K562 (cell line): ENCODE results near the gene KCNJ10. TPM values are rescaled to one million over a fixed set of nuclear protein-coding genes. Genes with fewer than 3 reads are reported as not detected.
A peak's percentile ranks its signal among the peaks of the same experiment; 100 is the strongest.

Experiments used
- CHD2 ChIP-seq: IDR thresholded peaks from 2 replicates; pipeline ENCODE4 v1.6.1; 2011; ENCODE audit warnings: low read depth, low read length
- CTCF ChIP-seq, 3 experiments: IDR thresholded peaks in 2 of 3; conservative IDR thresholded peaks in 1 of 3; 2 replicates each; pipeline ENCODE4 v1.5.1; 2011 to 2012; ENCODE audit warnings: low read length in 3 of 3, mild to moderate bottlenecking in 3 of 3, control low read depth in 2 of 3, improper control_type of control experiment in 1 of 3, inconsistent platforms in 1 of 3, low read depth in 1 of 3, mixed read lengths in 1 of 3, moderate library complexity in 1 of 3; ENCODE audit not compliant: insufficient read depth in 2 of 3
- ERF ChIP-seq: fragments of 450-650 bp; formaldehyde crosslinking; IDR thresholded peaks from 2 replicates; pipeline ENCODE4 v1.4.0; 2020; ENCODE audit warnings: mild to moderate bottlenecking, mixed read lengths
- ESRRB ChIP-seq: fragments of 250-450 bp; sonication (Bioruptor Pico); IDR thresholded peaks from 2 replicates; pipeline ENCODE4 v1.5.0; 2020; ENCODE audit warnings: mild to moderate bottlenecking, moderate library complexity, borderline replicate concordance
- IRF9 ChIP-seq: fragments of 450-650 bp; IDR thresholded peaks from 2 replicates; pipeline ENCODE4 v1.6.1; 2016; ENCODE audit warnings: missing biosample characterization, missing genetic modification characterization
- MGA ChIP-seq: fragments of 450-650 bp; IDR thresholded peaks from 2 replicates; pipeline ENCODE4 v1.6.1; 2016; ENCODE audit warnings: mild to moderate bottlenecking, moderate library complexity
- ZNF143 ChIP-seq: sonication (generic); formaldehyde crosslinking; IDR thresholded peaks from 2 replicates; pipeline ENCODE4 v1.9.0; 2022; ENCODE audit warnings: mild to moderate bottlenecking, missing genetic modification reagents
- ZNF263 ChIP-seq: sonication (generic); formaldehyde crosslinking; IDR thresholded peaks from 2 replicates; pipeline ENCODE4 v1.8.0; 2022; ENCODE audit warnings: mild to moderate bottlenecking, missing genetic modification reagents, borderline replicate concordance
- ZNF584 ChIP-seq: fragments of 200-800 bp; sonication (Bioruptor generic); IDR thresholded peaks from 2 replicates; pipeline ENCODE4 v1.6.1; 2016; ENCODE audit warnings: low read depth, mild to moderate bottlenecking, missing genetic modification characterization, missing compliant biosample characterization
- polyA plus RNA-seq, 8 experiments: library from polyadenylated mRNA; depleted of rRNA in 4 of 8; stranded (reverse) in 5 of 8; unstranded in 3 of 8; fragments of >200 nt; fragmentation: Nextera tagmentation in 2 of 8; fragmentation: Illumina TruSeq in 1 of 8; extraction: Ambion mirVana in 2 of 8; extraction: Trizol in 1 of 8; gene quantifications; 2 replicates each; pipeline versions ENCODE4 v1.2.1 to v1.2.3, GENCODE V29; 2011 to 2014; ENCODE audit warnings: inconsistent platforms in 1 of 8, missing spikeins in 1 of 8
- total RNA-seq, 7 experiments: library from RNA; depleted of rRNA in 6 of 7; stranded (reverse); fragments of >200 nt in 6 of 7; fragmentation: Illumina TruSeq in 2 of 7; extraction: Trizol in 2 of 7; gene quantifications; 2 replicates each; pipeline versions ENCODE4 v1.2.1 to v1.2.3, GENCODE V29; 2011 to 2021; ENCODE audit warnings: low replicate concordance in 1 of 7

The KCNJ10 gene
- total and polyA plus RNA-seq, 9 of the 15 experiments (the other 6 are each of a cell fraction or from before 2014, with no cell fraction given): 0.06 to 0.11 TPM; not detected in 7

GRCh38 chr1:160083968-160084770 lies 14.2 kb upstream of the KCNJ10 start (continued):
- TF ChIP-seq CTCF (IDR thresholded peaks at IDR 0.05 in 2 of 3, conservative IDR thresholded peaks at IDR 0.05 in 1 of 3; ENCODE audit: insufficient read depth in 2 of 3, low read depth in 1 of 3, low read length in 3 of 3): peak; percentile 52 to 85 (median 62)
- no peak for TF ChIP-seq ERF
- no peak for TF ChIP-seq IRF9 (tag)
- TF ChIP-seq MGA: peak; percentile 33; the same call in 1 of the 2 replicates
- peak; percentile 66 for TF ChIP-seq ZNF263 (CRISPR knock-in tag)
- no peak for TF ChIP-seq ZNF584 (CRISPR knock-in tag)
- TF ChIP-seq CHD2: no peak
- TF ChIP-seq ZNF143: 0 out of 2 replicates have a peak, but pooled peaks have one; percentile 30
- no peak for TF ChIP-seq ESRRB (CRISPR knock-in tag)
